ENCODE measurements around the gene SMIM8.
"Not testable (repeated sequence)": the region's sequence is repeated elsewhere in the genome, so short reads cannot be mapped to it uniquely, and the experiment has no call there.

SMIM8 gene, protein sequence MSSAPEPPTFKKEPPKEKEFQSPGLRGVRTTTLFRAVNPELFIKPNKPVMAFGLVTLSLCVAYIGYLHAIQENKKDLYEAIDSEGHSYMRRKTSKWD

DNA sequence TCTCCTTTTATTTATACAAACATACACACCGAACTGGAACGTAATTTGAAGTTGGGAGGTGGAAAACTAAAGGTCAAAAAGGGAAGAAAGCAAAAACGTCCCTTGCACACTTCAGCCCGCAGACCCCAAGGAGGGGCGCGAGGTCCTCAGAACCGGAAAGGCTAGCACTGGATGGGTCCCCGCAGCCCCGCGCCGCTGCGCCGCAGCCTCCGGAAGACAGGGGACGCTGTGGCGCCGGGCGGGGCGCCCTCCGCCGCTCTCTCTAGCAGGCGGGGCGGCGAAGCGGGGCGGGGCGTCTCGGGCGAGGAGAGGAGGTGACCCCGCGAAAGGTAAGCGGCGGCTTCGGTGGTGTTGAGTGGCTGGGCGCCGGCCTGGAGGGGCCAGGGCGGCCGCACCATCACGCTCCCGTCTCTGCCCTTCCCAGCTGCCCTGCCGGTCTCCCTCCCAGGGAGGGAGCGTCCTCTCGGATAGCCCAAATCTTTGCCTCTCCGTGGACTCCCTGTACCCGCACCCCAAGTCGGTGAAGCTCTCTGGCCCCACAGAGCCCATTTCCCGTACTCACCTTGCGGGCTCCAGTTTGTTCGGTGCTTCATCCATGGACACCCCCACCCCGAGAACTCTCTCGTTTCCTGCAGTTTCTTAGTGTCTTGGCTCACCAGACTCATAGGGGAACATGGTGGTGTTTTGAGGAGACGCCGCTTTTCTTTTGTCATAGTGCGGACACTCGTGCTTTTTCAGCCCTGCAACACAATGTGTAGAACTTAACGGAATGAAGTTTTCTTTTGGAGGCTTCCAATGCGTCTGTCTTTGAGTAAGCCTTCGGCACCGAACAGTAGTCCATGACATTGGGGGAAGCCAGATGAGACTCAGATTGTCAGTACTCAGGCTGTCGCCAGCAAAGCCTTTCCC, at the start of gene SMIM8:
TSS of gene SMIM8 (plus strand) at position 285 of the 909 bp plus-strand sequence. CDS start 14,444 bp downstream, outside the sequence.
- DNase-seq = peak; percentile 91

DNA sequence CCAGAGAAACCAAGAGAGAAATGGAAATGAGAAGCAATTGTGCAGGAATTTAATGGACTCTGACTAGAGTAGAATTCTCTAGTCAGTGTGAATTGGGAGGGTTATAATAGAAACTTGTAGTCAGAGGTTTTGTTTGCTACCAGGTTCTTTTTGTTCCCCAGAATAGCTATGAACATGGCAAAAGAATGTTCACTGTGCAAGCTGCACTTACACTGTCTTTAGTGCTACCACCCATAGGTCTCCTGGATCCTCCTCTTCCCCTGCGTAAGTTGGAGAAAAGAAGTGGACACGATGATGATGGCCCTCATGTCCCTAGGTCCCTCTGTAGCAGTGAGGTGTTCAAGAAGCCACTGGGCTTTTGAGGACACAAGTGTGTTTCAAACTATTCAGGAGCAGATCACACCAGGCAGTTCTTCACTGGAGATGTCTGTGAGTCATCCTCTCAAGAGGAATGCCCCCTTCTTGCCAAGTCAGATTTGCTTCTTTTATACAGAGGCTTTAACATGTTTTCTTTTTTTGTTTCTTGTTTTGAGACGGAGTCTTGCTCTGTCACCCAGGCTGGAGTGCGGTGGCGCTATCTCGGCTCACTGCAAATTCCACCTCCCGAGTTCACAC, 47.6 kb upstream of the SMIM8 start:
- DNase-seq = no peak

GRCh38 chr6:87276624-87277023, 45.8 kb upstream of the SMIM8 start:
- DNase-seq = no peak

DNA sequence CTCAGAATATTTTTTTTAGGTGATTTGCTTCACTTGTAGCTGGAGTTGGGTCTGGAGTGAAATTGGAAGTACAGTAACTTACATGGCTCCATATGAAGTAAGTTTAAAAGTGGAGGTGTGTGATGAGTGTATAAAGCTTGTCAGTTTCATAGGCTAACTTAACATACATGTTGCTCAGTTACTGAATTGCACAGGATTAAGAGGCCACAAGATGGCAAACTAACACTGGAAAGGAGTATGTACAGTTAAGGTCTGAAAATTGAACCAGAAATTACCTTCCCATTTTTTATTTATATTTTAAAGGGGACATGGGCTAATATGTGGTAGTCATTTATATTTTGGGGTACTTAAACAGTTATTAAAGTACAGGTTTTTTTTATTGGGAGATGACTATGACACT, 45.3 kb upstream of the SMIM8 start:
- no peak for DNase-seq

DNA sequence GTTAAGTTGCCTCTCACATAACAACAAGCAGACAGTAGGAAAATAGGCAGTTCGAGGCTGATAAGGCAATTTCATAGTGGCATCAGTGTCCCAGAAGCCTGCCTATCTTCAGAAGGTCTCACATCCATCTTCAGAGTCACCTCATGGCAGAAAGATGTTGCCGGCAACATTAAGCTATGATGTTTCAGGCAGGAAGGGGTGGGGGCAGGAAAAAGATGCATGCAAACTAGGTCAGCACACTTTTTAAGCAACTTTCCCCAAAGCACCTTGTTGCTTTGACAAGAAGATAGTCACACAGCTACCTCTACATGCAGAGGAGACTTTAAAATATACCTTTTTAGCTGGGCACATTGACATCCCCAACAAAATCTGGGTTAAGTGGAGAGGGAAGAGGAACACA, 43.2 kb upstream of the SMIM8 start:
- peak; percentile 7 for DNase-seq

- DNase-seq = no peak
Measured at GRCh38 chr6:87281426-87281825, 41.0 kb upstream of the SMIM8 start.

DNA sequence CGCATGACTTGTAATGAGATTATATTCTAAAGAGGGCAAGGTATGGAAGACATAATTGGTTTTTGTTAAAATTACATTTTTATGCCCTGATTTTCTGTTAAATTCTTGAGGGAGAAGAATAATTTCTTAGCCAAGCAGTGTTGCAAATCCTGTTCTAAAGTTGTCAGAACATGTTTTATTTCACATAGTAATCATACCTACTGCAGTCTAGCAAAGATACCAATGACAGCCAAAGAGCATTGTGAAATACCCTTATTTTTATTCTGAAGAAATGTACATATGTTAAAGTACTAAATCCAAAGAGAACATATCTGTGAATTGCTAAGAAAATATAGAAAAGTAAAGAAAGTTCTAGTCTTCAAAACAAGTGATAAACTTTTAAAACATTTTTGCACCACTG, 39.6 kb upstream of the SMIM8 start:
- no peak for DNase-seq

- DNase-seq = no peak
Measured at GRCh38 chr6:87283461-87283860, 38.9 kb upstream of the SMIM8 start.

GRCh38 chr6:87287251-87287650, 35.1 kb upstream of the SMIM8 start:
- DNase-seq = no peak

GRCh38 chr6:87289571-87289970, 32.8 kb upstream of the SMIM8 start:
- DNase-seq = no peak

DNA sequence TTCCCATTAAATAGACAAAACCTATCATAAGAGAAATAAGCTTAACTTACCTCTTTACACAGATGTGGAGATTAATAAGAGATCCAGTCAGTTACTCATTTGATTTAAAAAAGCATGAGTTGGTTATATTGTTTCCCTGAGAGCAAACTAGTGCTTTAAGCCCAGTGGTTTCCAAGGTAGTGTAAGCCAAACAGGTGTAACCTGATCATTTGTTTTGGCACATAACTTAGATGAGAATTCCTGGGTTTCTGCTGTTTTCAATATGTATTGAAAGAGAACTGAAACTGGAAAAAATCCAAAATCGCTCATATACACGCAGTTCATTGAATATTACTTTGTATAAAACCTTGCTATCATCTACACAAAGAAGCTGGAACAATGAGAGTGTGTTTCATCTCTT, 30.5 kb upstream of the SMIM8 start:
- DNase-seq = no peak

DNA sequence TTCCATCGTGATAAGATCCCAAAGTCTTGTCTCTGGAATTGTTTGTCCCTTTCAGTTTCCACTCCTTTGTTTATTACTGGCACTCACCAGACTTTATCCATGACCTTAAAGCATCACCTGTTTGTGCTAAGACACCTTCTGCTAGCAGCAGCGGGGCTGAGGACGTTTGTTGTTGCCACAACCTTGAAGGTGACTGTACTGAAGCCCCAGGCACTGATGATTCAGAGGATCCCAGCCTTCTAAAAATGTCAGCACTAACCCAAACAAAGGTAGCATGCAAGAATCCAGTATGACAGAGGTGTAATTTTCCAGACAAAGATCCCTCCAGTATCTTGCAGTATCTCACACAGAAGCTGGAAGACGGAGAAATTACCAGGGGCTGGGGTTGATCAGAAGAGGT, 28.9 kb upstream of the SMIM8 start:
- DNase-seq = no peak

DNA sequence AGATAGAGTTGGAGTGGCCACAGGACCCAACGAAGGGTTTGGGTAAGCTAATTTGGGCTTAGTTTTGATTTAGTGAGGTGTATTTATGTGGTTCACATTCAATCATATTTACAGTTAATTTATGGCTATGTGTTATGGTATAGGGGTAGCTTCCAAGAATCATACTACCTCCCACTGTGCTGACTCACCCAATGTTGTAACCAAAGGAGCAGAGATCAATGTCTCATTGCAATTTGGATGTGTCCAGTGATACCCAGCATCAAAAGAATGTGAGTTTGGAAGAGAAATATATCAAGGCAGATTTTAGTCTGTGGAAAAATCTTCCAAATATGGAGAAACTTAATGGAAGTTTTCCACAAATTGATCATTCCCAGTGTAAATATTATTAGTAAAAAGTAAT, 25.3 kb upstream of the SMIM8 start:
- no peak for DNase-seq

GRCh38 chr6:87301277-87301676, 21.1 kb upstream of the SMIM8 start:
- DNase-seq = not testable (repeated sequence)

GRCh38 chr6:87308970-87309369, 13.4 kb upstream of the SMIM8 start:
- no peak for DNase-seq

GRCh38 chr6:87312860-87313259, 9.5 kb upstream of the SMIM8 start:
- no peak for DNase-seq

GRCh38 chr6:87315071-87315470, 7.3 kb upstream of the SMIM8 start:
- DNase-seq = no peak

DNA sequence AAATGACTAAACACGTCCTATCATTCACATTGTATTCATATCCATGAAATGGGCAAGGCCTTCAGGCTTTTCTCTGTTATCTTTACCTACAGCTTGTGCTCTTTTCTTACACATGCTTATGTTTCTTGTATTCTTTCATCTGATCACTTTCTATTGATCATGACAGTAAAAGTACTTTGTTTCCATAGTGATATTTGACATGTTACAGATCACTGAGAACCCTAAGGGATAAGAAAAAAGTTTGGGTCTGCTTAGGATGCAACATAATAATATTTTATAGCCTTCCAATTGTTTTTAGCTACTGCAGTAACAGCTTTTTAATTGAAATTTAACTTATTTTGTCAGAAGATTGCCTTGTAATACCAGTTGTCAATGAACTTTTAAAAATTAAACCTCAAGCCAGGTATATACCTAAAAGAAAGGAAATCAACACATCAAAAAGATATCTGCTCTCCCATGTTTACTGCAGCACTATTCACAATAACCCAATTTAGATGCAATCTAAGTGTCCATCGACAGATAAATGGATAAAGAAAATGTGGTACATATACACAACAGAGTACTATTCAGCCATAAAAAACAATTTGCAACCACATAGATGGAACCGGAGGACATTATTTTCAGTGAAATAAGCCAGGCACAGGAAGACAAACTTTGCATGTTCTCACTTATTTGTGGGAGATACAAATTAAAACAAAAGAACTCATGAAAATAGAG, 3.0 kb upstream of the SMIM8 start:
- no peak for DNase-seq

GRCh38 chr6:87323880-87324279, 1.5 kb downstream of the SMIM8 start:
- DNase-seq = not testable (repeated sequence)

DNA sequence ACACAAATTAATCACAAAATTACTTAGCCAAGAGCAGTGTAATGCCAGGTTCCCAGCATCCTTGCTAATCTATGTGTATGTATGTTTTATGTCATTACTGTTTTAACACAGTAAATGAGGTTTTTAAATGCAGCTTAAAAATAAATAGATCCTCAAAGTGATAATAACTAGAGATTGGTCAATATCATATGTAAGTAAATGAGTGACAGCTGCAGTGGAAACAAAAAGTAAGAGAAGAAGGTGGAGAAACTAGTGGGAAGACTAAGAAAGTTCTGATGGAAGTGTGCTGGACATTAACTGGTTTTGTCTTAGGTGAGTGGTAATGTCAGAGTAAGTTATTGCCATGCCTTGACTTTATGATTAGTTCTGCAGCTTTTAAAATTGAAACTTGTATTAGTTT, 8.6 kb downstream of the SMIM8 start:
- DNase-seq = no peak

- no peak for DNase-seq
Measured at GRCh38 chr6:87333033-87333432, 10.6 kb downstream of the SMIM8 start.

- DNase-seq = peak; percentile 7
Measured at GRCh38 chr6:87333591-87334181, 11.3 kb downstream of the SMIM8 start.

DNA sequence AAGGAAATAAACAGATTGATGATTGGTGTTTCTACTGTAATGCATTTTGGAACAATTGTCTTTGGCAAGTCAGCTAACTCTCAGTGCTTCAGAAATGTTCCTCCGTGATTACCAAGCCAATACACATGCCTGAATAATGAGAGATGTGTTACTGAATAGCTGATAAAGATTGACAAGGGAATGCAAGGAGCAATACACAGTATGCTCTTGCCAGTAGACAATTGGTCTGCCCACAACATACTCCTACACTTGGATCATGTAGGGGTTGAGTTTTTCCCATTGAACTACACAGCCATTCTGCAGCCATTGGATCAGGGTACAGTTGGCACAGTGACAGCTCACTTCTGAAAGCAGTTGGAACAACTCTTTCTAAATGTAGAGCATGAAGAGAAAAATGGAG, 12.3 kb downstream of the SMIM8 start:
- DNase-seq = no peak
